Activated CD4-positive, alpha-beta memory T cell treated with anti-CD3 and anti-CD28 coated beads for 36 hours (primary cell): ENCODE data around the gene PHYHIPL. TPM values are rescaled to one million over a fixed set of nuclear protein-coding genes. Genes with fewer than 3 reads are reported as not detected.

Experiments used
- CTCF ChIA-PET: fragments of 350-600 bp; sonication (Branson Sonifier 250); formaldehyde crosslinking; loops from one replicate; lab custom pipeline; 2021; ENCODE audit warnings: antibody characterized with exemption, inconsistent platforms; lab: Charles Lee
- POLR2A ChIA-PET: fragments of 350-600 bp; sonication (Branson Sonifier 250); formaldehyde crosslinking; loops from one replicate; lab custom pipeline; 2021; ENCODE audit warnings: antibody characterized with exemption; lab: Charles Lee
- DNase-seq: peaks from one replicate; pipeline ENCODE4 v3.0.0-alpha.2; 2020
- H3K27ac Mint-ChIP-seq: one replicate; pipeline ENCODE4 v1.8.0; 2021; ENCODE audit warnings: mixed read lengths
- H3K27me3 Mint-ChIP-seq: one replicate; pipeline ENCODE4 v1.8.0; 2021; ENCODE audit warnings: mixed read lengths
- H3K36me3 Mint-ChIP-seq: one replicate; pipeline ENCODE4 v1.8.0; 2021; ENCODE audit warnings: mixed read lengths
- H3K4me1 Mint-ChIP-seq: one replicate; pipeline ENCODE4 v1.8.0; 2021; ENCODE audit warnings: low read depth, mixed read lengths
- H3K4me3 Mint-ChIP-seq: one replicate; pipeline ENCODE4 v1.8.0; 2021; ENCODE audit warnings: mild to moderate bottlenecking, mixed read lengths
- H3K9me3 Mint-ChIP-seq: one replicate; pipeline ENCODE4 v1.8.0; 2021; ENCODE audit warnings: mixed read lengths
- intact Hi-C: fragments of 100-400 bp; cut with micrococcal nuclease; formaldehyde crosslinking; loops from one replicate; pipeline ENCODE4 v1.15.1; 2023
- total RNA-seq, 2 experiments: library from RNA; stranded (reverse); gene quantifications; one replicate each; pipeline ENCODE4 v1.2.3, GENCODE V29; 2021

The PHYHIPL gene
- total RNA-seq, 2 experiments from 2014 or later, result not detected

DNA sequence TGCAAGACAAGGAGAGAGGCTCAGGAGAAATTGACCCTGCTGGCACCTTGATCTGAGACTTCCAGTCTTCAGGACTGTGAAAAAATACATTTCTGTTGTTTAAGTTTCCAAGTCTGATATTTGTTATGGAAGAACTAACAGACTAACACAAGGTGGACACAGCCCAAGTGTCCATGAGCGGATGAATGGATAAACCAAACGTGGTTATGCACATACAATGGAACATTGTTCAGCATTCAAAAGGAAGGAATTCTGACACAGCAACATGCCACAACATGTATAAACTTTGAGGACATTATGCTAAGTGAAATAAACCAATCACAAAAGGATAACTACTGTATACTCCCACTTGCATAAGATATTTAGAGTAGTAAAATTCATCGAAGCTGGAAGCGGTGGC, 109.4 kb downstream of the PHYHIPL start:
- POLR2A ChIA-PET, result no interaction called here
- no peak for DNase-seq
- Mint-ChIP-seq H3K27ac (no peak overlapping the region), H3K36me3 (no peaks in the 10 kb centered on the region), H3K9me3 (no peaks in the 10 kb centered on the region), H3K4me1 (no peaks in the 10 kb centered on the region), H3K4me3 (no peak overlapping the region), H3K27me3 (no peaks in the 10 kb centered on the region)
- CTCF ChIA-PET, result no interaction called here
- intact Hi-C loops, result no loop called here

DNA sequence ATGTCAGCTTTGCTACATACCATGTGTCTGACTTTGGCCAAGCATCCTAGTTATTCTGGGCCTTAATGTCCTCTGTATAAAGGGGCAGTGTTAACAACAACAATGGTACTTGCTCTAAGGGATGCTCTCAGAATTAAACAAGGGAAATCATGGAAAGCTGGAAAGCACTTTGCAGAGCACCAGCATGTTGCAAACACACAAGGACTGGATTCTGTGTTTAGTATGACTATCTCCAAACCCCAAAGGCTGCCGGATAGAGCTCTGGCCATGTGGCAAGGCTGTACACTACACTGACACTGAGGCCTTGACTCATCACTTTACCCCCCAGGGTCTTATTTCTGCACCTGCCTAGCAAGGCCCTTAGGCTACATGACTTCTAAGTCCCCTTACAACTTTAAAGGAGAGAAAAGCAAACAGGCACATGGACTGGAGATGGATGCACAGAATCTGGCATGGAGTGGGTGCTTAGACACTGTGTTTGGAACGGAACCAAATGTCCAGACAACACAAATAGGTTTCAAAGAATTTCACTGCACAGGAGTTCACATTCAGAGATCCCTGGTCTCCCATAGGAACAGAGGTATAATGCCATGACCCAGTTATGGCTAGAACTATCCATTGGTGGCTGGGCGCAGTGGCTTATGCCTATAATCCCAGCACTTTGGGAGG, 111.3 kb downstream of the PHYHIPL start:
- Mint-ChIP-seq H3K4me3 (no peak overlapping the region), H3K27ac (no peak overlapping the region), H3K9me3 (no peaks in the 10 kb centered on the region), H3K36me3 (no peaks in the 10 kb centered on the region), H3K4me1 (no peaks in the 10 kb centered on the region), H3K27me3 (no peaks in the 10 kb centered on the region)
- intact Hi-C loops, result no loop called here
- no peak for DNase-seq
- CTCF ChIA-PET, result no interaction called here
- POLR2A ChIA-PET, result no interaction called here

DNA sequence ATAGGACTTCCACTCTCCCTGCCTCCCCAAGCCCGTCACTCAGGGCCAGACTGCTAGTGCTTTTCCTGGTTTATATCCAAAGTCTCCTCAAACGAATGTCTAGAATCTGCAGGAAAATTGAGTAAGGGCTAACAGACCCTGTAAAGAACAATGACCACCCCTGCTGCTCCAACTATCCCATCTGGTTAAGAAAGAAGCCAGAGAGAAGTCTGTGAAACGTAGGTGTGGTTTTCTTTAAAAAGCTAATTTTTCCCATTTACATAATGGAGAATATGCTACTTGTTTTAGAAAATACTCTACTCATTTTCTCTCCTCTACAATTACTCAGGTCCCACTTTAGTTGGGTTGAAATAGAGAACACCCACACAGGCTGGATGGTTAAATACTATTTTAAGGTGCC, 113.4 kb downstream of the PHYHIPL start:
- no peak overlapping the region for H3K4me3 Mint-ChIP-seq
- intact Hi-C loops, result no loop called here
- no peaks in the 10 kb centered on the region for H3K36me3 Mint-ChIP-seq
- H3K4me1 Mint-ChIP-seq, result no peaks in the 10 kb centered on the region
- no peak overlapping the region for H3K27ac Mint-ChIP-seq
- ChIA-PET POLR2A (no interaction called here), CTCF (no interaction called here)
- no peak for DNase-seq
- H3K27me3 Mint-ChIP-seq, result no peaks in the 10 kb centered on the region
- no peaks in the 10 kb centered on the region for H3K9me3 Mint-ChIP-seq

DNA sequence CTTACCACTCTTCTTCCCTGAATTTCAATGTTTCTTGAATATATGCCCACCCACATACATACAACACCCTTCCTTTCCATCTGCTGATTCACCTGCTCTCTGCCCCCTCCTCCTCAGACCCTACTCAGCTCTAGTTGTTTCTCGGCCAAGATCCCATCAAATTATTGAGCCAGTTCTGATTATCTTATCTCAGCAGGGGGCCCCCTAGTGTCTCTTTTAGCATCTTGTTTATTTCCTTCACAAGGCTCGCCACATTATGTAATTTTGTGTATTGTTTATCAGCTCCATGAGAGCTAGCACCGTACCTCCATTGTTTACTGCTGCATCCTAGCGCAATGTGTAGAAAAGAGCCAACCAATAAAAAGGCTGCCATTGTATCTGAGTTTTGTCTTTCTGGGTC, 114.0 kb downstream of the PHYHIPL start:
- Mint-ChIP-seq H3K27ac (no peak overlapping the region), H3K4me3 (no peak overlapping the region), H3K27me3 (no peaks in the 10 kb centered on the region), H3K9me3 (no peaks in the 10 kb centered on the region), H3K4me1 (no peaks in the 10 kb centered on the region), H3K36me3 (no peaks in the 10 kb centered on the region)
- intact Hi-C loops, result no loop called here
- POLR2A ChIA-PET, result no interaction called here
- CTCF ChIA-PET, result no interaction called here
- no peak for DNase-seq

Other genes starting within 250 kb of the PHYHIPL start
- not detected for gene FAM13C, start 185.9 kb downstream of the PHYHIPL start, total RNA-seq